ENCODE measurements around the gene HOXA3.

The HOXA3 gene

GRCh38 chr7:27094304-27095049 lies 57.9 kb downstream of the HOXA3 start:
- DNase-seq (ENCODE audit: low read depth) = no peak
- TF ChIP-seq, protein P1, sequence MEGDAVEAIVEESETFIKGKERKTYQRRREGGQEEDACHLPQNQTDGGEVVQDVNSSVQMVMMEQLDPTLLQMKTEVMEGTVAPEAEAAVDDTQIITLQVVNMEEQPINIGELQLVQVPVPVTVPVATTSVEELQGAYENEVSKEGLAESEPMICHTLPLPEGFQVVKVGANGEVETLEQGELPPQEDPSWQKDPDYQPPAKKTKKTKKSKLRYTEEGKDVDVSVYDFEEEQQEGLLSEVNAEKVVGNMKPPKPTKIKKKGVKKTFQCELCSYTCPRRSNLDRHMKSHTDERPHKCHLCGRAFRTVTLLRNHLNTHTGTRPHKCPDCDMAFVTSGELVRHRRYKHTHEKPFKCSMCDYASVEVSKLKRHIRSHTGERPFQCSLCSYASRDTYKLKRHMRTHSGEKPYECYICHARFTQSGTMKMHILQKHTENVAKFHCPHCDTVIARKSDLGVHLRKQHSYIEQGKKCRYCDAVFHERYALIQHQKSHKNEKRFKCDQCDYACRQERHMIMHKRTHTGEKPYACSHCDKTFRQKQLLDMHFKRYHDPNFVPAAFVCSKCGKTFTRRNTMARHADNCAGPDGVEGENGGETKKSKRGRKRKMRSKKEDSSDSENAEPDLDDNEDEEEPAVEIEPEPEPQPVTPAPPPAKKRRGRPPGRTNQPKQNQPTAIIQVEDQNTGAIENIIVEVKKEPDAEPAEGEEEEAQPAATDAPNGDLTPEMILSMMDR (IDR thresholded peaks at IDR 0.05; ENCODE audit: control insufficient read depth, insufficient read depth, low read depth, low read length, missing control alignments) = no peak
- H3K4me3 ChIP-seq (ENCODE audit: control insufficient read depth, low read depth, low read length) = peak overlapping the region; percentile 83; the same call in 1 of the 2 replicates

DNA sequence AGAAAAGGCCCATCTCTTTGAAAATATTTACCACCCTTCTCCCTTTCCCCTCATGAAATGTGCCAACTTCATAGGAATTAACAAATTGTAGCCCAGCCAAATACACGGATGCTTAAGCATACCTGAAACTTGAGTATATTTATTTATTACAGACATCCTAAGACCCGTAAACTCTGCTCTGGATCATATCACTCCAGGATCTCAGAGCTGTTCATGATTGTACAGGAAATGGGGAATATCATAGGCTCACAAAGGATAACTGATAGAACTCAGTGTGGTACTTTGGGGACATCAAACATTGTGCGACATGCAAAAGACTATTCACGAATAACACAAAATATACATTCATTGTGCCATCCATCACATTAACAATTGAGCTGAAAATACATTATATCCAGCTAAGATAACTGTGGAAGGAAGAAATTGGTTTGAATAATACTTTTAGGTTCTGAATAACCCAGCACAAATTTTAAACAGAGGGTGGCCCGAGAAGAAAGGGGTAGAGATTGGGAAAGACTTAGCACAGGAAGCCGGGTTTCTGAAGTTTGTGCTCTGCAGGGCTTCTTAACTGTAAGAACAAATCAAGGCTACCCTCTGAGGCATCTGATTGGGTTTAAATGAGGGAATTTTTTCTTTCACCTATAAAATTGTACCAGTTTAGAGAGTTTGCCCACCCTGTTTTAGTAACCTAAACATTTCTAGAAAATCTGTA lies 59.0 kb downstream of the HOXA3 start:
- no peak for DNase-seq (ENCODE audit: low read depth)
- TF ChIP-seq, protein P1 (IDR thresholded peaks at IDR 0.05; ENCODE audit: control insufficient read depth, insufficient read depth, low read depth, low read length, missing control alignments) = no peak
- no peak overlapping the region for H3K4me3 ChIP-seq (ENCODE audit: control insufficient read depth, low read depth, low read length)

GRCh38 chr7:27092819-27093110 lies 59.6 kb downstream of the HOXA3 start:
- H3K4me3 ChIP-seq (ENCODE audit: control insufficient read depth, low read depth, low read length) = no peak overlapping the region
- no peak for DNase-seq (ENCODE audit: low read depth)
- TF ChIP-seq, protein P1 (IDR thresholded peaks at IDR 0.05; ENCODE audit: control insufficient read depth, insufficient read depth, low read depth, low read length, missing control alignments) = no peak

DNA sequence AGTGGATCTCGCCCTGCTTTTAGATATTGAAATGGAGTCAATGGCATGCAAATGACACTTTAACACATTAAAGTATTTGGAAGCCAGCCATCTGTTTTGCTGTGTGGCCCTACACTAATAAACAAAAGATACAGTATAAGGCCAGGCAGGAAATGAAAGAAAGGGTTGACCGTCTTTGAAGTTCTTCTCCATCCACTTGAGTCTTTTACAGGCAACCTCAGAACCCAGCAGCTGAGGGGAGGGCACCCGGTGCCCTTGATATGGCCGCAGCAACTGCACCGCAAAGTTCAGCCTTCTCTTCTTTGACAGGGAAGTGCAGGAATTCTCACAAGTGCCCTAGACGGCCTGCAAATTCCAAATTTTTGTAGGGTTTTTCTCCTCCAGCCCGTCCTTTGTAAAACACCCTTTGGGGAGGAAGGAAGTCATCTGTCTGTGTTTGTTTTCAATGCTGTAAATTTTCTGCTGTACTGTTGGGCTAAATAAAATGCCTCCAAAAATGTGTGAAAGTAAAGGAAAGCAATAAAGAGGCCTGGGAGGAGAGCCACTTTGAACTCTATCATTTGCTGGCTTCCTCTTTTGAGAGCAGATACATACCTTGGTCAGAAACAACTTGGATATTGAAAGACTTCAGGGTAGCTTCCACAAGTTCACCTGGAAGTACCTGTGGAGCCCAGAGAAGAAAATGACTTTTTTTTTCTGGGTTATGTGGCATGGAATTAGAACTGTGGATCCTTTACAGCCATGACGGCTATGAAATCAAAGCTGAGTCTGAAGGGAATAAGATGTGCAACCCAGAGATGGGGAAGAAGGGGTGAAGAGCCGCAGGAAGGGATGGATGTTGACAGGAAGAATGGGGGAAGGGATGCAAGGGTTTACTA lies 60.2 kb downstream of the HOXA3 start:
- TF ChIP-seq, protein P1 (IDR thresholded peaks at IDR 0.05; ENCODE audit: control insufficient read depth, insufficient read depth, low read depth, low read length, missing control alignments) = no peak
- no peak for DNase-seq (ENCODE audit: low read depth)
- no peak overlapping the region for H3K4me3 ChIP-seq (ENCODE audit: control insufficient read depth, low read depth, low read length)

DNA sequence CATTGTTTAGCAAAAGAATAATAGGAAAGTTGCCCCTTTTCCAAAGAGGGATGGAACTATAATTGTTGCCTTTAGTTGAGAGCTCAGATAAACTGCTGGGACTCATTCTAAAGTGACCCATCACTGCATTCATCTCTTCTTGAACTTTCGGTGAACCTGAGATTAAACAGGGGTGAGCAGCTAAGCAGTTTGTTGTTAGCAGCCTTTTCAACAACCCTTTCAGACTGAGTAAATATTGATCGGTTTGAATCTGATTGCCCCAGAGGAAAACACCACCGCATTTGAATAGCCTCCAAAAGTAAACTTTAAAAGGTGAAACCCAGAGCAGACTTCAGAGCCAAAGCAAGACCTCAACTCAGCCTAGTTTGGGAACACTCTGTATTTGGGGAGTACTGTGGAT lies 61.3 kb downstream of the HOXA3 start:
- TF ChIP-seq, protein P1 (IDR thresholded peaks at IDR 0.05; ENCODE audit: control insufficient read depth, insufficient read depth, low read depth, low read length, missing control alignments) = no peak
- no peak for DNase-seq (ENCODE audit: low read depth)
- H3K4me3 ChIP-seq (ENCODE audit: control insufficient read depth, low read depth, low read length) = no peak overlapping the region
